PC-3 (cell line): ENCODE data around the gene RNF26. TPM values are rescaled to one million over a fixed set of nuclear protein-coding genes. Genes with fewer than 3 reads are reported as not detected.

ENCODE experiments used
- ATAC-seq: fragments of 200-7000 bp; cut with Tn5 transposase; 2 replicates; pipeline ENCODE4 v1.9.1; 2020; ENCODE audit warnings: mild to moderate bottlenecking, moderate library complexity
- BruUV-seq: library from RNA; stranded (reverse); fragments of 400-500 nt; replicated peaks from 2 replicates; lab custom pipeline; 2021; lab: Mats Ljungman, UMichigan
- CTCF ChIA-PET: fragments of 300-600 bp; sonication (Branson Sonifier 250); formaldehyde crosslinking; loops from one replicate; lab custom pipeline; 2022; ENCODE audit warnings: antibody characterized with exemption; lab: Charles Lee
- POLR2A ChIA-PET: fragments of 300-600 bp; sonication (Branson Sonifier 250); formaldehyde crosslinking; loops from one replicate; lab custom pipeline; 2022; ENCODE audit warnings: antibody characterized with exemption; ENCODE audit not compliant: unreplicated experiment; lab: Charles Lee
- DNase-seq: peaks from one replicate; pipeline ENCODE4 v3.0.0-alpha.2; 2015
- H2AFZ ChIP-seq: fragments of 300-600 bp; sonication (generic); 2 replicates; pipeline ENCODE4 v1.6.0; 2016; ENCODE audit warnings: antibody characterized with exemption, low read length
- H3F3A ChIP-seq: fragments of 300-600 bp; sonication (generic); one replicate; pipeline ENCODE4 v1.6.0; 2017; ENCODE audit warnings: antibody characterized with exemption, low read length, control low read depth, mild to moderate bottlenecking; ENCODE audit not compliant: unreplicated experiment
- H3K27ac ChIP-seq: fragments of 300-600 bp; sonication (generic); 2 replicates; pipeline ENCODE4 v1.5.1; 2016; ENCODE audit warnings: mild to moderate bottlenecking, low read length
- H3K27me3 ChIP-seq: fragments of 300-600 bp; sonication (generic); 2 replicates; pipeline ENCODE4 v1.6.1; 2016; ENCODE audit warnings: low read length, mixed read lengths
- H3K36me3 ChIP-seq: fragments of 300-600 bp; sonication (generic); 2 replicates; pipeline ENCODE4 v1.6.1; 2016; ENCODE audit warnings: low read depth, mixed run types, low read length, mixed read lengths
- H3K4me1 ChIP-seq: fragments of 300-600 bp; sonication (generic); 2 replicates; pipeline ENCODE4 v1.5.1; 2016; ENCODE audit warnings: low read length; ENCODE audit not compliant: insufficient read depth
- H3K4me2 ChIP-seq: fragments of 300-600 bp; sonication (generic); 2 replicates; pipeline ENCODE4 v1.6.0; 2016; ENCODE audit warnings: low read length
- H3K4me3 ChIP-seq: fragments of 300-600 bp; sonication (generic); 2 replicates; pipeline ENCODE4 v1.5.1; 2016; ENCODE audit warnings: mild to moderate bottlenecking, low read length, mixed read lengths
- H3K79me2 ChIP-seq: fragments of 300-600 bp; sonication (generic); 2 replicates; pipeline ENCODE4 v1.6.1; 2017; ENCODE audit warnings: low read length, mixed read lengths
- H3K9ac ChIP-seq: fragments of 300-600 bp; sonication (generic); 2 replicates; pipeline ENCODE4 v1.6.0; 2016; ENCODE audit warnings: mild to moderate bottlenecking, low read length
- H3K9me2 ChIP-seq: fragments of 300-600 bp; sonication (generic); replicated peaks from 2 replicates; pipeline ENCODE4 v1.6.1; 2016; ENCODE audit warnings: mixed run types, low read length, mixed read lengths
- H3K9me3 ChIP-seq: fragments of 300-600 bp; sonication (generic); 2 replicates; pipeline ENCODE4 v1.6.1; 2016; ENCODE audit warnings: low read length, mixed read lengths
- H4K20me1 ChIP-seq: fragments of 300-600 bp; sonication (generic); 2 replicates; pipeline ENCODE4 v1.6.1; 2016; ENCODE audit warnings: low read length, mixed read lengths
- CTCF ChIP-seq: fragments of 300-600 bp; sonication (generic); conservative IDR thresholded peaks from 2 replicates; pipeline ENCODE4 v1.5.1; 2017; ENCODE audit warnings: antibody characterized with exemption, low read depth, mild to moderate bottlenecking, low read length
- EZH2 ChIP-seq: fragments of 300-600 bp; sonication (generic); IDR thresholded peaks from one replicate; pipeline ENCODE4 v1.6.1; 2017; ENCODE audit warnings: antibody characterized with exemption, mild to moderate bottlenecking, low read length; ENCODE audit not compliant: unreplicated experiment
- EZH2phosphoT487 ChIP-seq: fragments of 300-600 bp; sonication (generic); IDR thresholded peaks from 2 replicates; pipeline ENCODE4 v1.6.1; 2018; ENCODE audit warnings: mild to moderate bottlenecking, antibody characterized with exemption, low read length, borderline replicate concordance
- intact Hi-C: fragments of 100-400 bp; cut with micrococcal nuclease; formaldehyde crosslinking; loops from 2 replicates; pipeline ENCODE4 v1.9.0; 2023
- total RNA-seq: library from RNA; depleted of rRNA; stranded (reverse); fragments of >200 nt; gene quantifications from 2 replicates; pipeline ENCODE4 v1.2.3, GENCODE V29; 2014

Gene RNF26
- total RNA-seq, 1 experiment from 2014 or later: 22.9 TPM

DNA sequence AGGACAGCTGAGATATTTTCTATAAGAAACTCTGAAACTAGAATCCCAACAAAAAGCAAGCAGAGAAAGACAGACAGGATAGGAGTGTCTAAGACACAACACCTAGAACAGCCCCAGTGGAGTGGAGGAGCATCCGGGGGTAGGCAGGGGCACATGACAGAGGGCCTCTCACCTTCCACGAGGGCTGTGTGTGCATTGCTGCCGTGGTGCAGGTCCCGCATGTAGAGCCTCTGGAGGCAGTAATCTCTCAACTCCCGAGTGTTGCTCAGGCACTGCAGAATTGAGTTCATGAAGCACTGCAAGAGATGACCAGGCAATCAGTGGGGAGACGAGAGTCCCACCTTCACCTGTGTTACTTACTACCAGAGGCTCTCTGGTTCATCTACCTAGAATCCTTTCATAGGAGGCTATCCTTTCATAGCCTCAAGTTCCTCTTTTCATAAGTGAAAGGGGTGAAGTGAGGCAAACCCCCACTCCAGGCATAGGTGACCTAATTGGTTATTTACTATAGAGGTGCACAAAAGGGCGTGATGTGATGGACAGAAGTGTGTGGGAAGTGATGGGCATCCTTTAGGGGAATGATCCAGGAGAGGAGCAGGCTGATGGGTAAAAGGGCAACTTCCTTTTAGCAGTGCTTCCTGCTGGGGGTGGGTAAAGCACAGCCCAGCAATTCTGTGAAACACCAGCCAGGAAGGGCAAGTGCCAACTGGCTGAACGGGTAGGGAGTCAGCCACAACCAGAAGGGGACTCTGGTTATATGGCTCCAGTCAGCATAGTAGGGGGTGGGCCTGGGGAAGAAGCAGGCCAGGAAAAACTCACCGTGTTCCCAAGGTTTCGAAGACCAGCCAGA lies 25.3 kb downstream of the RNF26 start:
- no peaks in the 10 kb centered on the region for H3K36me3 ChIP-seq
- H3K27ac ChIP-seq: no peak overlapping the region
- ChIA-PET CTCF (interaction anchor here (1.8 to 2.5 kb wide), 2 partner anchors 15 to 22 kb away, joined by 10 to 13 read pairs; no protein-coding TSS in a partner anchor), POLR2A (no interaction called here)
- H4K20me1 ChIP-seq: no peaks in the 10 kb centered on the region
- TF ChIP-seq CTCF (no peak), EZH2 (no peak), EZH2phosphoT487 (no peak)
- H2AFZ ChIP-seq: no peak overlapping the region
- DNase-seq (peak; percentile 49), ATAC-seq (no peak)
- H3F3A ChIP-seq: peaks cover 5% of the 10 kb centered on the region
- peak overlapping the region; percentile 10; the same call in 1 of the 2 replicates for H3K4me2 ChIP-seq
- BruUV-seq: no TSS peak
- no peak overlapping the region for H3K4me3 ChIP-seq
- no peaks in the 10 kb centered on the region for H3K27me3 ChIP-seq
- intact Hi-C loops: loop anchor here (2.0 kb wide), 1 partner anchor 21 kb away; the partner anchor contains the start of gene USP2
- H3K9me3 ChIP-seq: no peaks in the 10 kb centered on the region
- peaks cover 36% of the 10 kb centered on the region for H3K4me1 ChIP-seq
- H3K9me2 ChIP-seq: no peaks in the 10 kb centered on the region
- H3K79me2 ChIP-seq: no peaks in the 10 kb centered on the region
- no peak overlapping the region for H3K9ac ChIP-seq

DNA sequence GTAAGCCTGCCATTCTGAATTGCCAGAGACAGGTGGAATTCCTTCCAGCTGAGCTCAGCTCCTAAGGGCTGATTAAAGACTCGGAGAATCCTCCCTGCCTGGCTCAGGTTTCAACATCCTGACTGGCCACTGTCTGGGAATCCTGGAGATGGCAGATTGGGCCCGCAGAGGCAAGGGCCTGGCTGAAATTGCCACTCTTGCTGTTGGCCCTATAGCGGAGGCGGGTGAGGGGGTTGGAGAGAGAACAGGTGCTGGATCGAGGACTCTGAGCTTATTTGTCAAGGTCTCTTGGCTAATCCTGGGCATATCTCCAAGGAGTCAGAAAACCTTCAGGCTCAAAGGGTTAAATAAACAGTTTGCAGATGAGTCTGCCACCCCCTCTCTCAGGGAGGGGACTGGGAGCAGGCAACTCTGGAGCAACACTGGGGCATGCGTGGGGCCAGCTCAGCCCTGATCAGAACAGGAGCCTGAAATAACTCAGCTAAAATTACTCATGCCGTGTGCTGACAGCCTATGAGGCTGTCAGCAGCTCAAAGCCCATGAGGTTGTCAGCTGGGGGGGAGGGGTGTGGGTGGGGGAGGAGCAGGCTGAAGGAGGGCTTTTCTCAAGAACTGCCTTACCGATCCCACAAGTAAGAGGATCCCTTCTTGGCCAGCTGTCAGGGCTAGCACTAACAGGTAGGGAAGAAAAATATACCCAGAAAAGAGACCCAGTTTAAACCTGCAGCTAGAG lies 26.9 kb downstream of the RNF26 start:
- Histone ChIP-seq H3K36me3 (no peaks in the 10 kb centered on the region), H3K27ac (peak overlapping the region; percentile 74), H3K79me2 (no peaks in the 10 kb centered on the region), H3K9ac (no peak overlapping the region), H3K27me3 (no peaks in the 10 kb centered on the region), H3K4me2 (peak overlapping the region; percentile 54), H3F3A (peaks cover 5% of the 10 kb centered on the region), H3K4me1 (peaks cover 36% of the 10 kb centered on the region), H2AFZ (peak overlapping the region; percentile 16; the same call in 1 of the 2 replicates), H4K20me1 (no peaks in the 10 kb centered on the region), H3K9me3 (no peaks in the 10 kb centered on the region), H3K4me3 (peak overlapping the region; percentile 35; the same call in 1 of the 2 replicates), H3K9me2 (no peaks in the 10 kb centered on the region)
- ChIA-PET POLR2A (interaction anchor here (0.5 to 0.9 kb wide), 5 partner anchors 44 to 930 kb away, joined by 3 to 17 read pairs (median 4); no protein-coding TSS in a partner anchor), CTCF (interaction anchor here (0.6 to 2.5 kb wide), 8 partner anchors 13 to 368 kb away, joined by 3 to 15 read pairs (median 8); partner anchors contain the start of gene NECTIN1)
- intact Hi-C loops: loop anchor here (1.0 to 2.0 kb wide), 2 partner anchors 20 to 113 kb away; partner anchors contain the start of gene USP2
- no TSS peak for BruUV-seq
- DNase-seq (peak; percentile 97), ATAC-seq (peak; percentile 89)
- TF ChIP-seq EZH2phosphoT487 (no peak), CTCF (no peak), EZH2 (no peak)
